Naive B cell (primary cell): ENCODE results near the gene ATP4B. TPM values are rescaled to one million over a fixed set of nuclear protein-coding genes. Genes with fewer than 3 reads are reported as not detected.

ENCODE experiments used
- ATAC-seq, 2 donors: fragments of 150-1000 bp; cut with Tn5 transposase; 2 replicates each; pipeline ENCODE4 v1.10.0; 2021; ENCODE audit warnings: low read depth in 2 of 2, mild to moderate bottlenecking in 2 of 2, moderate library complexity in 2 of 2
- DNase-seq: peaks from one replicate; pipeline ENCODE4 v3.0.0; 2022
- H3K27ac Mint-ChIP-seq, 6 donors: one replicate each; pipeline ENCODE4 v1.8.0; 2020 to 2022; ENCODE audit warnings: mild to moderate bottlenecking in 6 of 6, mixed read lengths in 6 of 6, moderate library complexity in 5 of 6, inconsistent platforms in 2 of 6
- H3K27me3 Mint-ChIP-seq, 3 donors: one replicate each; pipeline ENCODE4 v1.8.0; 2021 to 2022; ENCODE audit warnings: mixed read lengths in 3 of 3, mild to moderate bottlenecking in 1 of 3
- H3K36me3 Mint-ChIP-seq, 2 donors: one replicate each; pipeline ENCODE4 v1.8.0; 2020 to 2022; ENCODE audit warnings: mixed read lengths in 2 of 2, inconsistent platforms in 1 of 2, mild to moderate bottlenecking in 1 of 2
- H3K4me1 Mint-ChIP-seq, 3 donors: one replicate each; pipeline ENCODE4 v1.8.0; 2020 to 2022; ENCODE audit warnings: mixed read lengths in 3 of 3, inconsistent platforms in 1 of 3, mild to moderate bottlenecking in 1 of 3, moderate library complexity in 1 of 3
- H3K4me3 Mint-ChIP-seq, 8 donors: one replicate each; pipeline ENCODE4 v1.8.0; 2020 to 2022; ENCODE audit warnings: mild to moderate bottlenecking in 8 of 8, mixed read lengths in 8 of 8, moderate library complexity in 8 of 8, inconsistent platforms in 2 of 8
- H3K9me3 Mint-ChIP-seq, 7 donors: one replicate each; pipeline ENCODE4 v1.8.0; 2020 to 2022; ENCODE audit warnings: mixed read lengths in 7 of 7, mild to moderate bottlenecking in 5 of 7, inconsistent platforms in 2 of 7, moderate library complexity in 1 of 7
- polyA plus RNA-seq, 6 donors: library from polyadenylated mRNA; unstranded; fragments of 300-500 nt; fragmentation: Illumina TruSeq; gene quantifications; one replicate each; pipeline ENCODE4 v1.2.3, GENCODE V29; 2021; ENCODE audit warnings: low read depth in 6 of 6

Gene ATP4B
- polyA plus RNA-seq, 6 donors from 2014 or later: not detected

DNA sequence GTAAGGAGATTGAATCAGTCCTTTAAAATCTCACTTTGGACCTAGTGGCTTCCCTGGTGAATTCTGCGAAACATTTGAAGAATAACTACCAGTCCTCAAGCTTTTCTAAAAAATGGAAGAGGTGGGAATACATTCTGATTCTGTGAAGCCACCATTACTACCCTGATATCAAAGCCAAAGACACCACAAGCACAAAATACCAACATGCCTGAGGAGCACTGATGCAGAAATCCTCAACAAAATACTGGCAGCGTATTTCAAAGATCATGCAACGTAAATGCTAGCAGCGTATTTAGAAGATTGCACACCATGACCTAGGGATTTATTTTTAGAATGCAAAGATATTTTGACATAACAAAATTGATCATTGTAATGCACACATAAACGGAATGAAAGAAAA is 14.4 kb downstream of the ATP4B start:
- Mint-ChIP-seq H3K27me3 (no peaks in the 10 kb centered on the region), H3K9me3 (no peaks in the 10 kb centered on the region), H3K4me1 (peaks cover 29 to 40% (median 38%) of the 10 kb centered on the region in 3 donors), H3K4me3 (peak overlapping the region in 5 of 8 donors; percentile 27 to 75 (median 56)), H3K36me3 (peaks cover 0 to 12% of the 10 kb centered on the region in 2 donors), H3K27ac (peak overlapping the region in 4 of 6 donors; percentile 17 to 78 (median 64))
- DNase-seq: peak; percentile 13
- peak; percentile 74 to 85 for ATAC-seq

DNA sequence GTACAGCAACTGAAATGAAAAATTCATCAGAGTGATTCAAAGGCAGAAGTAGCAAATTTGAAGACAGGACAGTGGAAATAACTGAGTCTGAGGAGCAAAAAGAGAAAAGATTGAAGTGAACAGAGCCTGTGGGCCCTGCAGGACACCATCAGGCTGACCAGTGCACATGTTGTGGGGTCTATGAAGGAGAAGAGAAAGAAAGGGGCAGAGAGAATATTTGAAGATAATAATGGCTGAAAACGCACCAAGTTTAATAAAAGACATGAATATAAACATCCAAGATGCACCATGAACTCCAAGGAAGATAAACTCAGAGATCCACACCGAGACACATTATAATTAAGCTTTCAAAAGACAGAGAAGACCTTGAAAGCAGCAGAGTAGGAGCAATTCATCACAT is 15.4 kb downstream of the ATP4B start:
- Mint-ChIP-seq H3K36me3 (peaks cover 0 to 19% of the 10 kb centered on the region in 2 donors), H3K27ac (peak overlapping the region in 4 of 6 donors; percentile 4 to 78 (median 28)), H3K9me3 (no peaks in the 10 kb centered on the region), H3K4me3 (peak overlapping the region in 2 of 8 donors; percentile 3 to 10), H3K27me3 (no peaks in the 10 kb centered on the region), H3K4me1 (peaks cover 29 to 35% (median 34%) of the 10 kb centered on the region in 3 donors)
- DNase-seq (no peak), ATAC-seq (no peak)

DNA sequence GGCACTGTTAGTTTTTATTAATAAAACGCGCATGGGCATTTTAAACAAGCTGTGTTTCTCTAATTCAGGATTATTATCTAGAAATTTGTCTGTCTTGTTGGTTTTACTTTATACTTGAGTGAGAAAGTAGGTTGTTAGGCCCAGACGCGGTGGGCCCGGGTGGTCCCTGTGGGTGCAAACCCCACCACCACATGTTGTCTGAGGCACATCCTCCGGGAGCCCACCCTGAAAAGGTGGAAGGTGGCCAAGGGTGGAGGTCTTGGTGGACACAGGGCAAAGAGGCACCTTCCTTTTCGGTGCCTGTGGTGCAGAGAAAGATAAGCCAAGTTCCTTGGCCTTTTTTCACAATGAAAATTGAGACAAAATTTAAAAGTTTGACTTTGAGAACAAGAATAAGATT is 16.6 kb downstream of the ATP4B start:
- Mint-ChIP-seq H3K9me3 (no peaks in the 10 kb centered on the region), H3K27me3 (no peaks in the 10 kb centered on the region), H3K36me3 (peaks cover 0 to 24% of the 10 kb centered on the region in 2 donors), H3K27ac (peak overlapping the region in 2 of 6 donors; percentile 78), H3K4me1 (peaks cover 21 to 30% (median 23%) of the 10 kb centered on the region in 3 donors), H3K4me3 (no peak overlapping the region)
- DNase-seq: no peak
- no peak for ATAC-seq

DNA sequence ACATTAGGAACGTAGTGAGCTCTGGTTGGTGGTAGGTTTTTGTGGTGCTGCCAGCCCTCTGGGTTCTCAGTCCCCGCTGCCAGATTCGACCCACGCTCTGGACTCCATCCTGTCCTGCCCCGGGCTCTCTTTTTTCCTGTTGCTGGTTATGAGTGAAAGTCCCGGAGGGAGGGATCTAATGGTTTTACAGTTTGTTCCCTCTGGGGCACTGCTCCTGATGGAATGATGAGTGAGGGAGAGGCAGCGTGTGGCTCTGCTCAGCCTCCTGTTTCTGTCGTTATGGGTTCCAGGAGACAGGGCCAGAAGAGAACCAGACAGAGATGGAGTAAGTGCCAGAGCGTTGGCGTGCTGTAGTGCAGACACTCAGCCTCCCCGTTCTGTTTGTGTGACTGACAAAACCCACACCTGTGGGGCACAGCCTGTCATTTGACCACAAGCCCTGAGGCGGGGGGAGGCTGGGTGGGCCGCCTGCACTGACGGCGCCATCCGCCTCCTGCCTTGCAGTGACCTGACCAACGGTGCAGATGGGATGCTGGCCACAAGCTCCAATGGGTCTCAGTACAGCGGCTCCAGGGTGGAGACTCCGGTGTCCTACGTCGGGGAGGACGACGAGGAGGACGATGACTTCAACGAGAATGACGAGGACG is 18.3 kb downstream of the ATP4B start:
- Mint-ChIP-seq H3K27me3 (no peaks in the 10 kb centered on the region), H3K36me3 (peaks cover under 1 to 24% of the 10 kb centered on the region in 2 donors), H3K9me3 (no peaks in the 10 kb centered on the region), H3K4me1 (peaks cover 20 to 28% (median 20%) of the 10 kb centered on the region in 3 donors), H3K27ac (no peak overlapping the region), H3K4me3 (no peak overlapping the region)
- no peak for ATAC-seq
- no peak for DNase-seq

DNA sequence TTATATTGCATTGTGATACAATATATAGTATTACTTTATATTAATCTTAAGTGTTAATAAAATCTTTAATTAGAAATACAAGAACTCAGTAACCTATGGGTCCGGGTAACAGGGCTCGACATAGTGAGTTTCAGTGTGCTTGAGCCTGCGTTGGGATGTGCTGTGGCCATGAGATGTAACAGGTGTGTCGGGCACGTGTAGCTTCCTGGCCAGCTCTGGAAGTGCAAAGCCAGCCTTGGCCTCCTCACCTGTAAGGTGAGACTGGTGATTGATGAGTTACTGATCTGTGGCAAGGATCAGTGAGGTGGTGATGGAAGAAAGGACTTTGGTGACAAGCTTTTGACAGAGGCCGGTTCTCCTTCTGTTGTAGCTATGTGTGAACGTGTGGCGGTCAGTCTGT is 19.2 kb downstream of the ATP4B start:
- Mint-ChIP-seq H3K4me3 (no peak overlapping the region), H3K36me3 (peaks cover 10 to 30% of the 10 kb centered on the region in 2 donors), H3K27ac (peak overlapping the region in 2 of 6 donors; percentile 6 to 40), H3K9me3 (no peaks in the 10 kb centered on the region), H3K4me1 (peaks cover 15 to 20% (median 19%) of the 10 kb centered on the region in 3 donors), H3K27me3 (no peaks in the 10 kb centered on the region)
- DNase-seq (no peak), ATAC-seq (no peak)

DNA sequence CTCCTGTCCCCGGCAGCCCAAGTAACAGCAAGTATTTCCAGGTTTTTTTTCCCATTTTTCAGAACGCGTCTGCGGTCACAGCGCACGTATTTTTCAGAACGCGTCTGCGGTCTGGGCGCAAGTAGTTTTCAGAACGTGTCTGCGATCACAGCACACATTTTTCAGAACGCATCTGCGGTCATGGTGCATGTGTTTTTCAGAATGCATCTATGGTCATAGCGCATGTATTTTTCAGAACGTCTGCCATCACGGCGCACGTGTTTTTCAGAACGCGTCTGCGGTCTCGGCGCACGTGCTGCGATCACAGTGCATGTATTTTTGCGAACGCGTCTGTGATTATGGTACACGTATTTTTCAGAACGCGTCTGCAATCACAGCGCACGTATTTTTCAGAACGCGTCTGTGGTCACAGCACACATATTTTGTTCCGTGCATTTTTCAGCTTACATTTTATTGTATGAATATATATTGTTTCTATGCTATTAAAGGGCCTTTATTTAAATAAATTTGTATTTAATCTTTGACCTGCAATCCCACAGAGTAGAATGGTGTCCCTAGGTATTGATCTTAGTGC is 19.7 kb downstream of the ATP4B start:
- ATAC-seq (no peak), DNase-seq (no peak)
- no peak overlapping the region for H3K4me3 Mint-ChIP-seq
- H3K4me1 Mint-ChIP-seq: peaks cover 9 to 14% (median 14%) of the 10 kb centered on the region in 3 donors
- no peak overlapping the region for H3K27ac Mint-ChIP-seq
- peaks cover 10 to 31% of the 10 kb centered on the region in 2 donors for H3K36me3 Mint-ChIP-seq
- no peaks in the 10 kb centered on the region for H3K27me3 Mint-ChIP-seq
- no peaks in the 10 kb centered on the region for H3K9me3 Mint-ChIP-seq

DNA sequence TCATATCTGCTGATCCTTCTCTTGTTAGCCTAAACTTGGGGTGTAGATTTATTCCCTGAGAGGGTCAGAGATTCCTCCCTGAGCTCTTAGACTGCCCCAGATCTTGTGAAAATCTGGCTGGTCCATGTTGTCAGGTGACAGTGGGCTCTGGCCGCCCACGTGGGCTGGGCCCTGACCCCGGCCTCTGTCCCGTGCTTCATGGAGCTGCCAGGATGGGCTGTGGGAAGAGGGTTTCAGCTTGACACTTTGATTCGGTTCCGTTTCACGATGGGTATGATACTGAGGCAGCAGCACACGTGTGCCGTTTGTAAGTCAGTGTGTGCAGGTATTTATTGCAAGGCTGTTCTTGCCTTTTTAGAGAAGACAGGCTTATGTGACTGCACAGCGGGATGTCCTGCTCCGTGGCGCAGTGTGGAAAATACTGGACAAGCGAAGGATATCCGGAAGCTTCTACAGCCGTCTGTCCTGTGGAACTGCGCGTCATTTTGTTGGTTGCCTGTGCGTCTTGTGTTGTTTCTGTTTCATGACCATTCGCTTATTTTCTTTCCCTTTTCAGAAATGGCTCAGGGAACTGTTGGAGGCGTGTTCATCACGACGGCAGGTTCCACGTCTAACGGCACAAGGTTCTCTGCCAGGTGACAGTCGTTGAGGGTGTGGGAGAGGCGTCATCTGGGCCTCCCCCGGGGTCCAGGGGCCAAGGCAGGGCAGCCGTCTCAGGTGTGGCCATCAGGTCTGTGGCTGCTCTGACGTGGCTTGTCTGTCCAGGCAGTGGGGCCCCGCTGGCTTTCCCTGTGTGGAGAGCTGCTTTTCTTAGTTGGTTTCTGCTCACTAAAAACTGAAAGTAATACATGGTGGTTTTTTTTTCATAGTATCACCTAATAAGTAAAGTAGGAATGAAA is 20.5 kb downstream of the ATP4B start:
- DNase-seq: no peak
- peaks cover 10 to 31% of the 10 kb centered on the region in 2 donors for H3K36me3 Mint-ChIP-seq
- peaks cover 2 to 7% (median 6%) of the 10 kb centered on the region in 3 donors for H3K4me1 Mint-ChIP-seq
- no peaks in the 10 kb centered on the region for H3K27me3 Mint-ChIP-seq
- no peaks in the 10 kb centered on the region for H3K9me3 Mint-ChIP-seq
- no peak overlapping the region for H3K27ac Mint-ChIP-seq
- ATAC-seq: no peak
- H3K4me3 Mint-ChIP-seq: no peak overlapping the region

DNA sequence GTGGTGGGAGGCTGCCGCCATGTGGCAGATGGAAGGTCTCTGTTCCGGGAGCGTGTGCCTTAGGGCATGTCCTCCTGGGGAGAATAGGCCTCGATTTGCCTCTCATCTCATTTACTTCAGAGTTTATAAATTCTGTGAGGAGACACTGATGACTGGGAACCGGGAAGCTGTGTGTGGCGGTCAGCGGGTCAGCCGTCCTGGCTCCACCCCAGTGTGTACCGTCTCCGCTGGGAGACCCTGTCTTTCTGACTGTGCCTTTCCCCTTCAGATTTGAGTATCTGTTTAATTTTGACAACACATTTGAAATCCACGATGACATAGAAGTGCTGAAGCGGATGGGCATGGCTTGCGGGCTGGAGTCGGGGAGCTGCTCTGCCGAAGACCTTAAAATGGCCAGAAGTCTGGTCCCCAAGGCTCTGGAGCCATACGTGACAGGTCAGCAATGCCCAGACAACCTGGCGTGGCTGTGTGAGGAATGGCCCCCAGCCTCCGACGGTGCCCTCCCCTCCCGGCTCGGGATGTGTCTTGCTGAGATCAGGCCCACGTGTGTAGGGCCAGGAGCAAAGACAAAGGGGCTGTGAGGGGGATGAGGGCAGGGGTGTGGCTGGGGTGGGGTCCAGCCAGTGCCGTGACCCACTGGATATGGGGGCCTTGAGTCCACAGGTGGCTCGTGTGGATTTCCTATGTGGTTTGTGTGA is 21.6 kb downstream of the ATP4B start:
- no peak for ATAC-seq
- H3K27ac Mint-ChIP-seq: no peak overlapping the region

DNA sequence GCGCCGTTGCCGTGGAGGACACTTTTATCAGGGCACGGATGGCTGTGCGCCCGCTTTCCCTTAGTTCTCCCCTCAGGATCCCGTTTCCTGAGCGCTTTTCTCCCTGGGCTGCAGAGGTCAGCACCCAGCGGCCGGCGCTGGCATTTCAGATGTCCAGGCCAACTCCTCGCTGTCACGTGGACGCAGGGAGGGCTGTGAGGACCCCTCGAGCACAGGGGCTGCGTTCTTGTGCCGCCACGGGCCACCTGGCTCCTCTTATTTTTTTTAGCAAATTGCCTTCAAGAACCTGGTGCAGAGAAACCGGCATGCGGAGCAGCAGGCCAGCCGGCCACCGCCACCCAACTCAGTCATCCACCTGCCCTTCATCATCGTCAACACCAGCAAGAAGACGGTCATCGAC is 22.3 kb downstream of the ATP4B start:
- DNase-seq: no peak

More for the DNA sequence above, 21.6 kb downstream of the ATP4B start:
- Mint-ChIP-seq H3K4me3 (peak overlapping the region in 1 of 8 donors; percentile 16), H3K36me3 (peaks cover 10 to 24% of the 10 kb centered on the region in 2 donors), H3K4me1 (no peaks in the 10 kb centered on the region), H3K9me3 (no peaks in the 10 kb centered on the region), H3K27me3 (no peaks in the 10 kb centered on the region)
- no peak for DNase-seq

DNA sequence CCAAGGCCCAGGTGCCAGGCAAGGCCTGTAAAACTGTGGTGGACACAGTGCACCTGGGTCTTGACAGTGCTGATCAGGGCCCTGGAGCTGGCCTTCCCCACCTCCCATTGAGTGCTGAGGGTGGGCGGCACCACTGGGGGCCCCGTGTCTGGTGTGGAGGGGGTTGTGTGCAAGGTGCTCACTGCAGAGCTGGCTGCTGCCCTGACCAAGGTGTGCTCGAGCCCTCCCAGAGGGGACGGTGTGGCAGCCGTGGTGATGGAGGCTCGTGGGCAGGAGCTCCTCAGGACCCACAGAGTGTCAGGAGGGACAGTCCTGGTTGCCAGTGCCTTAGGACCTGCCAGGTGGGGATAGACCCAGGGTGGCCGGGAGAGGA is 23.0 kb downstream of the ATP4B start:
- Mint-ChIP-seq H3K4me3 (no peak overlapping the region), H3K27ac (no peak overlapping the region), H3K36me3 (peaks cover 10 to 24% of the 10 kb centered on the region in 2 donors), H3K27me3 (no peaks in the 10 kb centered on the region), H3K9me3 (no peaks in the 10 kb centered on the region), H3K4me1 (no peaks in the 10 kb centered on the region)
- no peak for ATAC-seq
- no peak for DNase-seq

More for the DNA sequence above, 22.3 kb downstream of the ATP4B start:
- H3K4me3 Mint-ChIP-seq: no peak overlapping the region
- no peak for ATAC-seq
- H3K4me1 Mint-ChIP-seq: no peaks in the 10 kb centered on the region
- no peaks in the 10 kb centered on the region for H3K27me3 Mint-ChIP-seq
- no peaks in the 10 kb centered on the region for H3K9me3 Mint-ChIP-seq
- H3K27ac Mint-ChIP-seq: no peak overlapping the region
- H3K36me3 Mint-ChIP-seq: peaks cover 10 to 24% of the 10 kb centered on the region in 2 donors

DNA sequence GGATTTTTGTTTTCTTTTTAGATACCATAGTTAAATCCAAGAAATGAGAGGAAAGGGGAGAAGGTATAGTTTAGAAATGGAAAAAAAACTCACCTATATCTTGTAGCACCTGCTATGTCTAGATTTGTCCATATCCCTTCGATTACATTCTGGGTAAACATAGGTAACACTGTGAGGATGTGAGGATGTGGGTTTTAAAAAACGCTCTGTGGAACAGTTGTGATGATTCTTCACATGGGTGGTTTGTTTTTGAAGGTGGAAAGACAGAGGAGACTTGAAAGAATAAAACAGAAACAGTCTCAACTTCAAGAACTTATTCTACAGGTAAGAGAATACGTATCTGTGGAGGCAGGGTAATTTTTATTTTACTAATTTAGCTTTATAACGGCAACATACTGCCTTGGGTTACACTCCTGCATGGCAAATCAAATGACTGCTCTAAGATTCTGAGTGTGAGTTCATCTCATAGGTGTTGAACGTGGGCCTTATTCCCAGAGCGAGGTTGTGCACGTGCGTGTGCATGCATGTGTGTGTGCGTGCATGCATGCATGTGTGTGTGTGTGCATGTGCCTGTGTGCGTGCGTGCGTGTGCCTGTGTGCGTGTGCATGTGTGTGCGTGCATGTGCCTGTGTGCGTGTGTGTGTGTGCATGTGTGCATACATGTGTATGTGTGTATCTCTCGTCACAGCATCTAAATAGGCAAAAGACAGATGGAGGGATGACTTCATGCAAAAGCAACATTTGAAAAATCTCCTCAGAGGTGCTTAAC is 23.5 kb downstream of the ATP4B start:
- Mint-ChIP-seq H3K4me3 (no peak overlapping the region), H3K9me3 (no peaks in the 10 kb centered on the region), H3K27me3 (no peaks in the 10 kb centered on the region), H3K4me1 (peaks cover 0 to 1% (median 0%) of the 10 kb centered on the region in 3 donors), H3K36me3 (peaks cover 10 to 24% of the 10 kb centered on the region in 2 donors), H3K27ac (peak overlapping the region in 2 of 6 donors; percentile 42 to 80)
- DNase-seq (no peak), ATAC-seq (no peak)

DNA sequence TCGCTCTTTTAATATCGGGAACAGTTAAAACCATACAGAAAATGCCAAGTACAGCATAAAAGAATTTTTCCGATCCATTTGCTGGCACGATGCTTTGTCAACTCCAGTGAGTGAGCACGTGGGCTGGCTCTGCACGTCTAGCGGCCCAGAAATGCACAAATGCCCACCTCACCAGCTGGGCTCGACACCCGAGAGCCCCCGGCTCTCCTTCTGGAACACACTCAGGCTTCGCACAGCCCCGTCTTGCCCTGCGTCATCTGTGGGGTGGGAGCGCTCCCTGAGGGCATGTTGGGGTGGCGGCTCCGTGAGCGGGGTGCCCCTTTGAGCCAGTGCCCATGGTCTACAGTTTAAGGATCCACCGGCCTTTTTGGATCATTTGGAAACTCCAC is 24.5 kb downstream of the ATP4B start:
- no peaks in the 10 kb centered on the region for H3K27me3 Mint-ChIP-seq
- H3K36me3 Mint-ChIP-seq: peaks cover 10 to 19% of the 10 kb centered on the region in 2 donors
- no peak overlapping the region for H3K4me3 Mint-ChIP-seq
- ATAC-seq: no peak
- DNase-seq: no peak
- no peak overlapping the region for H3K27ac Mint-ChIP-seq
- H3K9me3 Mint-ChIP-seq: no peaks in the 10 kb centered on the region
- peaks cover 0 to 2% (median 0%) of the 10 kb centered on the region in 3 donors for H3K4me1 Mint-ChIP-seq
